NCI-H1417 (cell line): Measurements from ENCODE around the gene C1orf198.
"Not testable (repeated sequence)": the region's sequence is repeated elsewhere in the genome, so short reads cannot be mapped to it uniquely, and the experiment has no call there.

Experiments
- DNase-seq, 3 experiments: peaks; one replicate each; lab custom pipeline; 2025; lab: John Stamatoyannopoulos, UW

C1orf198 gene

DNA sequence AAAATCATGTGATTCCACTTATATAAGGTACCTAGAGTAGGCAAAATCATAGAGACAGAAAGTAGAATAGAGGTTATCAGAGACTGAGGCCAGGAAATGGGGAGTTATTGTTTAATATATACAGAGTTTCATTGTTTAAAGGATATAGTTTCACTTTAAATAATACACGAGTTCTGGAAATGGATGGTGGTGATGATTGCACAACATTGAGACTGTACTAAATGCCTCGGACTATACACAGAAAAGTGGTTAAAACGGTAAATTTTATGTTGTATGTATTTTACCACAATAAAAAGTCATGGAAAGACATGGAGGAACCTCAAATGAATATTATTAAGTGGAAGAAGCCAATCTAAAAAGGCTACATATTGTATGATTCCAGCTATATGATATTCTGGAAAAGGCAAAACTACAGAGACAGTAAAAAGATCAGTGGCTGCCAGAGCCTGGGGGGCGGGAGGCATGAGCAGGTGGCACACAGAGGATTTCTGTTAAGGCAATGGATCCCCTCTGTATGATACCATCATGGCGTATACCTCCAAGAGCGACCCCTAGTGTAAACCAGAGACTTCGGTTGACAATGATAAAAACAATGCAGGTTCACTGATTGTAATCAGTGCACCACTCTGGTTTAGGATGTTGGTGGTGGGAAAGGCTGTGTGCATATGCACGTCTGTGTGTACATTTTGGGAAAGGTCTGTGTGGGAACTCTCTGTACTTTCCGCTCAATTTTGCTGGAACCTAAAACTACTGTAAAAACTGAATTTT is 7.5 kb downstream of the C1orf198 start:
- no peak for DNase-seq

DNA sequence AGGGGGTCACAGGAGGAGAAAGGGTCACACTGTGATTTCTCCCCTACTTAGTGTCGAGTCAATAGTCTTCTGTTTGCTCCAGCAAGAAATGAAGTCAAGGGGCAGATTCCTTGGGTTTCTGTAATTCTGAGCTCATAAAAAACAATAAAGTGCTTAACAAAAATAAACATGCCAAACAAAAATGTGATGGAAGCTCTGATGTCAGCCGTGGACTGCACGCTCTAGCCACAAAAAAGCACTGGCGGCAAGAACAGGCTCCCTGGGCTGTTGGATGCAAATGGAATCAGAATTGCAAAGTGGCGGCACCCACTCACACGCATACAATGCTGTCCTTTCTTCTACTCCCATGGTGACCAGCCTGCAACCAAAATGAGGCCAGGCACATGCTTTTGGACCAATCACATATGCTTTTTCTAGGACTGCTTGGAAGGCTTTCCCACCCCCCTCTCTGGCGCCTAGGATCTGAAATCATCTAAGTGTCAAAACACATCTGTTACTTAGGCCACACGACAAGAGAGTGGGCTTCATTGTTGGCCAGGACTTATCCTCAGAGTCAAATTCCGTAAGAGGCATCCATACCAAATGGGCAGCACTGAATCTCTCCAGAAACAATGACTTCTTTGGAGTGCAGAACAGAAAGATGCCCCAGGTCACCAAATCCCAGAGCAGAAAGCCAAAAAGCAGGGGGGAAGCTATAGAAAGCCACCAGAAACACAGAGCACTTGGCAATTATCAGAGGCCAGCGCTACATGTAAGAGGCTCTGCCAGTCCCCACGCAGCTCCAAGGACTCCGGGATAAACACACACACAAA is 9.2 kb downstream of the C1orf198 start:
- no peak for DNase-seq

DNA sequence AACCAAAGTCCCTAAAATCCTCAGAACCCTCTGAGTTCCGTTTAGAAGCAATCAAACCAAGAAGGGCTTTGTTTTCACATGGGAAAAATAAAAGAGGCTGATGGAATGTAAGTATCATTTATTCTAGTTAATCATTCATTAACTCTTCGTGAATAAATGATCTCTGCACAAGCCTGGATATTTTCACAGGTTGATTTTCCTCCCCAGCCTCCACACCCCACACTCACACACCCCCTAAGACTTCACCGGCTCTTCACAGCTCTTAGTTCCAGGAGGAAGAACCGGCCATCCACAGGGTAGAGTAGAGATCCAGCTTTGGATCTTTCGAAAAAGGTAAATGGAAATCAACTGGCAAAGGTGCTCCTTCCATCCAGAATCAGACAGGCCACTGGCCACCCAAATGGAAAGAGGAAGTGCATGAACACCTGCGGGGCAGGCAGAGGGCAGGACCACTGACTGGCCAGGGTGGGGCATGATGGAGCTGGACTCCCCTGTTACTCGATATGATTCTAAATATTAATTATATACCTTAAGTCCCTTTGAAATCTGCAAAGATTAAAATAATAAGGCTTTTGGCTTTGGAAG is 10.0 kb downstream of the C1orf198 start:
- no peak for DNase-seq

DNA sequence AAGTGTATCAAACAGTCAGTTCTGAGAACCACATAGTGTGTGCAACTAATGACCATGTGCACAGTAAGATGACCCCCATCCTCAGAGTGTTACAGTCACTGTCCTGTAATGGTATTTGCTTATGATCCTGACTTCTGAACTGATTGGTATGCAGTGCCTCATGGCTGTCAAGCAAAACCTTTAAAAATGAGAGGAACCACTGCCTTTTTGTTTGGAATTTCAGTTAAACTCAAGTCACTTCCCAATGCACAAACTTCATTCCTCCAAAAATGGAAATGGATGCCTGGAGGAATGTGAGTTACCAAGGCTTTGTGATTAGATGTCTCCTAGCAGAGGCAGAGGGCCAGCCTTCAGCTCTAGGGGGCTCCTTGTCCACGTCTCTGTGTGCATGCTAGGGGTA is 10.5 kb downstream of the C1orf198 start:
- no peak for DNase-seq

DNA sequence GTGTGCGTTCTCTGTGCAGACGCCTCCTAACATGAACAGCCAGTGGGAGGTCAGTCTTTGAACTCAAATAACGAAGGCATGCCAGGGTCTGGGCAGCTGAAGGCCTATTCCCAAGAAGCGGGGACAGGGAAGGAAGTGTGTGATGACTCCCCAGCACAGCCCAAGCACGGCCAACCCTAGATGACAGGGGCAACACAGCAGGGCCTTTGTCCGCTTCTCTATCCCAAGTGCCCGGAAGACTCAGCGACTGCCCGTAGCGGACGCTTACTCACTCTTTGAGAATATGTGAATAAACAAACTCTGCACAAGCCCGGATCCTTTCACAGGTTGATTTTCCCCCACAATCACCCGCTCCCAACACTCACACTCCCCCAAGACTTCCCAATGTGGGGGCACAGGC is 11.2 kb downstream of the C1orf198 start:
- DNase-seq = no peak

DNA sequence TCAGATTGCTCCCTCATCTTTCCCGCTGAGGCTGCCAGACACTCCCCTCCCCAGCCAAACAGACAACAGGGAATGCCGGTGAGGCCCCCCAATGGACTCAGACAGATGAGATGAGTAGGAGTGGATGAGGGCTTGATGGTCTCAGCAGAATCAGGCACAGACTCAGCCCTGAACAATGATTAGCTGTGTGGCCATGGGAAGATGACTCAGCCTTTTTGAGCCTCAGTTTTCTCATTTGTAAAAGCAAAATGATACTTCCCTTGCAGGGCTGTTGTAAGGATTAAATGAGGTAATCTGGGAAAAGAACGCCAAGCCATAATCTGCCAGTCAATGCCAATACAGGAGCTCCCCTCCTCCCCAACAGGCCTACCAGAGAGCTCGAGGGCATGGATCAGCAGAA is 12.4 kb downstream of the C1orf198 start:
- no peak for DNase-seq

DNA sequence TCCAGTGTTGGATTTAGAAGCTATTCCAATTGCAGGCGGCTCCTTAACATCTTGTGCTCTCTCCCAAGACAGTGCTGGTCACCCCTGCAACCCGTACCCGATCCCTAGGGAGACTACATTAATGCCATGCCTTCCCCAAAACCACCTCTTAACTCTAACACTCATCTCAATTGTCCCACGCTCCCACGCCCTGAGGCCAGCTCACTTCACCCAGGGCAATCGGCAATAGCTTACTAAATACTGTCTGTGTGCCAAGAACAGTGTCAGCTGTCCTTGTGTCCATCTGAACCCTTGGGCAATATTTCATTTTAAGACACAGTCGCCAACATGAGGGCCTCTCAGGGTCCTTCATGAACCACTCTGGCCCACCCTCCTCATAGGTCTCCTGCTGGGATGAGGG is 13.9 kb downstream of the C1orf198 start:
- no peak for DNase-seq

DNA sequence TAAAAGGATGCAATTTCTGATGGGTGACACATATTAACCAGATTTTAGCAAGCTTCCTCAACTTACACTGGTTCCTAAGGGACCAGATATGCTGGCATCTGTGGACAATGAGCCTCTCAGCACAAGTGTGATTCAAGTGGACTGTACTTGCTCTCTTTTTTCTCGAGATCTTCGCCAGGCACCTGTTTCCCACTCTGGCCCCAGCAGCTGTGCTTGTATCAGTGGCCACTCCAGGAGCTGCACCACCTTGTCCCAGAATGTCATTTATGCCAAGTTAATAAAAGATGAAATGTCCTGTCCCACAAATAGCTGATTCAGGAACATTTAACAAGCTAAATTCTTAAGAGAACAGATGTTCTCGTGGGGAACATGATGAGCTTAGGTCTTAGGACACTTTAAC is 14.6 kb downstream of the C1orf198 start:
- DNase-seq = no peak

DNA sequence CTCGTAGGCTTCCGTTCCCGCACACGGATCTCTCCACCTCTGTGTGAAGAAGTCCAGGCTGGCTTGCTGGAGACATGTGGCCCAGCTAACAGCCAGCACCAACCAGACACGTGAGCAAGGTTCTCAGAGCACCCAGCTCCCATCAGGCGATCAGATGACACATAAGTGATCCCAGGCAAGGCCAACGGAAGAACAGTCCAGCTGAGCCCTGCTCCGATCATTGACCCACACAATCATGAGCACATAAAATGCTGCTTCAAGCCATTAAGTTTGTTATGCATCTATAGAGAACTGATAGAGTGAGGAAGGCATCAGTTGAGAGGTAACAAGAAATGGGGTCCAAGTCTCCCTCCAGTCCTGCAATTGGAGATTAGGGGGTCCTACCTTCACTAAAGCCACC is 15.4 kb downstream of the C1orf198 start:
- DNase-seq = no peak

DNA sequence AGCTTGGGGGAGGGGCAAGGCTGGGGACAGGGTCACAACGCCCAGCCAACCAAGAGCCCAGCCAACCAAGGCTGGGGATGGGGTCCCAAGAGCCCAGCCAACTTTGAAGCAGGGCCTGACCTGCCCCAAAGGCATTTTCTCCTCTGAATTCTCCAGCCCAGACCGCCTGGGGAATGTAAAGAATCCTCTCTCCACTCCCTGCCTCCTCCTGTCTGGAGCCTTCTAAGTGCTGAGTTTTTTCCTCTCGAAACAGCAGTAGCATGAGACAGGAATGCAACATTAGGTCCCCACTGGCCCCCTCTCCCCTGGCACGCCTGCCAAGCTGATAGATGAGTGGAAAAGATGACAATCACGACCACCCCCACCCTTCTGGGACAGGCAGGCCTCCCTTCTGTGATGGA is 17.0 kb downstream of the C1orf198 start:
- no peak for DNase-seq

DNA sequence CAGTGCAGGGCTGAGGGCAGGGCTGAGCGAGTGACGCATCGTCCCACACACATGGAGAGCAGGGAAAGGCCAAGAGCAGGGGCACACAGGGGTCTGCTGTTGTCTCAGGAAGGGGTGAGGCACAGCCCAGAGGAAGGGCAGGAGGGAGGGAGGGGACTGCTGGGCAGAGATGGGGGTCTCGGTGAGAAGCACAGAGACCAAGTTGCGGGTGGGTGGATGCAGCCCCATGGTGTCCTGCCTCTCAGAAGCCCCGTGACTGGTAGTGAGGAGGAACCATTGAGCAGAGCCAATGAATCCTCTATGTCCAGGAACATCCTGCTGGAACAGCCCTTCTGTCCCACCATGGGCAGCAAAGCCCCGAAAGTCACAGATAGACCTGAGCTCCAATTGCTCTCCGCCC is 17.8 kb downstream of the C1orf198 start:
- DNase-seq = no peak

DNA sequence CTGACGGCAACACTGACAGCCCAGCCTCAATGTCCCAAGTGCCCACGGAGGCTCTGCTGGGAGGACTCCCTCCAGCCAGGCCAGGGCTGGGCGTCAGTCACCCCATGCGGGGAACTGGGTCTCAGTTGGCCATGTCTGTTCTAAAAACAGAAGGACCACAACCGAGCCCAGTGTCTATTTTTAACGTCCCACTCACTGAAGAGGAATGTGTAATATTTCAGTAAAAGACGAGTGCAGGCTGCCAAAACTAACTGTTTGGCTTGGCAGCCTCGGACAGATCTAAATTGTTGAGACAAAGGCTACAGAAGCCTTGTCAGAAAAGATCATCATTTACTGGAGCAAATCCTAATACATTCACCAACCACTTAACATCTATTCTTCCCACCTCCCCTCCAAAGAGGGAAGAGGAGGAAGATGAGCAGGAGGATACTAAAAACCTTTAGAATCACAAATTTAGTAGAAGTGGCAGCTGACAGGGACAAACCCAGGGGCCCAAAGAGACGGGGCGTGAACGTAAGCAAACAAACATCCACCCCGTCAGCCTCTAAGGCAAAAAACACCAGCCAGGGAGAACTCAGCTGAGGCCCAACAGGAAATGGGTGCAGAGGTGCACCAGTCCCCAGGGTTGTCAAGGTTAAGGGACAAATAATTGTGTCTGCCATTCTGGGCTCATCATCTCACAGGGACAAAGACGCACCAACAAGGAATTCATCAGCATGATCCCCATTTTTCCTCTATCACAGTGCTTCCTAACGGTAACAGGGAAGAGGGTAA is 18.7 kb downstream of the C1orf198 start:
- DNase-seq = no peak

DNA sequence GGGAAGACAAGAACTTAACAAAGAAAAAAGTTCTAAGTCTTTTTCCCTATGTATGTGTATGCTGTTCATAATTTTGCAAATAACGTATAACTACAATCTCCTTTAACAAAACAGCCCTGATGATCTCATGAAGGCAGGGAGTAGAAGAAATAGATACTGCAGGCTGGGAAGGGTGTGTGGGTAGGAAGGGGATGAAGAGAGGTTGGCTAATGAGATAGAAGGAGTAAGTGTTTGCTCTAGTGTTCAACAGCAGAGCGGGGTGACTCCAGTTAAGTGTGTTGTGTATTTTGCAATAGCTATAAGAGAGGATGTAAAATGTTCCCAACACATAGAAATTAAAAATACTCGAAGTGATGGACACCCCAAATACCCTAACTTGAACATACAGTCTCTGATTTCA is 20.1 kb downstream of the C1orf198 start:
- no peak for DNase-seq

DNA sequence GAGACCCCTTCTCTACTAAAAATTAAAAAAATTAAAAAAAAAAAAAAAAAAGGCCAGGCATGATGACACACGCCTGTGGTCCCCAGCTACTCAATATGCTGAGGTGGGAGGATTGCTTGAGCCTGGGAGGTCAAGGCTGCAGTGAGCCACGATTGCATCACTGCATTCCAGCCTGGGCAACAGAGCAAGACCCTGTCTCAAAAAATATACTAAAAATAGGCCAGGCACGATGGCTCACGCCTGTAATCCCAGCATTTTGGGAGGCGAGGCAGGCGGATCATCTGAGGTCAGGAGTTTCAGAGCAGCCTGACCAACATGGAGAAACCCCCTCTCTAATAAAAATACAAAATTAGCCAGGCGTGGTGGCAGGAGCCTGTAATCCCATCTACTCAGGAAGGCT is 23.1 kb downstream of the C1orf198 start:
- DNase-seq = not testable (repeated sequence)

DNA sequence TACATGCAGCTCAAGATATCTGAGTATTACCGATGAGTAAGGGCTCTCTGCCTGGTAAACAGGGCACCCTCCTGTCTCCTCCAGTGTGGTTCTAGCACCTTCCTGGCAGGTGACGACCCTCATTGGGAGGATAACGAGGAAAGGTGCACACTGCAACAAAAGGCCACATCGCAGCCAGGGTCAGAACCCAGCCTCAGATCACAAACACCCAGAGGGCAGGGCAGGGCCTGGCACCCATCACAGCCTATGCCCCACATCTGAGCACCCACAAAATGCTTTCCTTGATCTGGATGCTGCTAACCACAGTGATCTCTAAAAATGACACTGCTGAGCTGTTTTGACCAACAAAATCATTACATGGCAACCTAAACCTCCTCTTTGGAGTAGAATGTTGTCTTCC is 23.8 kb downstream of the C1orf198 start:
- DNase-seq = no peak

DNA sequence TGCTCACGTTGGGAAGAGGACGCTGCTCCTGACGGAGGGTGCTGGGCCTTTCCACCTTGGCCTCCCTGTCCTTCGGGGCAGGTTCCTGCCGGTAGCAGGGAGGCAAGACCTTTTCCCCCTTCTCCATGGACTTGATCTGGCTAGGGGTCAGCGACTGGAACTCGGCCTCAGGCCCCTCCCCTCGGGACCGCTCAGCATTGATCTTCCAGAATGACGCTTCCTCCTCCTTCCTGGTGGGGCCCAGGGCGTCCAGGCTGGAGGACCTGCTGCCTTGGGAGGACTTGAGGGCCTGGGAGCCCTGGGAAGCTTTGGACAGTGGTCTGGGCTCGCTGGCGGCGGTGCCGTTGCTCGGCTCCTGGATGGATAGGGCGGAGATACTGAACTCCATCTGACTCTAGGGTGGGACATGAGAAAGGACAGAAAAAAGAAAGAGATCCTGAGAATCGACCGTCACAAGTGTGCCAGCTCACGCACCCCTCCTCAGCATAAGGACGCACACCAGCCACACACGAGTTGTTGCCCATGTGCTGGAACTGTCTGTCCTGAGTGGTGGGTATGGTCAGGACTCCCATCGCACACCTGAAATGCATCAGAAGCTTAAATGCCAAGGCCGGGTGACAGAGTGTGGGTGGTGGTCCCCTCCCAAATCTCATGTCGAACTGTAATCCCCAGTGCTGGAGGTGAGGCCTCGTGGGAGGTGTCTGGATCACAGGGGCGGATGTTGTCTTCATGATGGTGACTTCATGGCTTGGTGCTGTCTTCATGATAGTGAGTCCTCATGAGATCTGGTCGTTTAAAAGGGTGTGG is 24.6 kb downstream of the C1orf198 start:
- DNase-seq = no peak

DNA sequence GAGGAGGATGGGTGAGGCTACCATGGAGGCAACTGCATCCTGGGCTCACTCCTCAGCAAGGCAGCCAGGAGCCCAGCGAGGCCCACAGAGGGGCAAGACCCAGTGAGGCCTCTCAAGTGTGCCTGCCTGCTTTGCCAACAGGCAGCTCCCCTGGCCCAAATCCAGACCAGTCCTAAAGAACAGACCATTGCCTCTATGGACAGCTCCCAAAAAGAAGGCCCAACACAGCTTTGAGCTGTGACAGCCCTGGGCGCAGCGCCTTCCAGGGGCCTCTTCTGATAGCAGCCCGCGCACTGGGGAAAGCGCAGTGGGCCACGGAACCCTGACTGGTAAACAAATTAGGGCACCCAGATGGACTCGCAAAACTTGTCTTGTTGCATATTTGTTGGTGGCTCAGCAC is 25.5 kb downstream of the C1orf198 start:
- DNase-seq = no peak

DNA sequence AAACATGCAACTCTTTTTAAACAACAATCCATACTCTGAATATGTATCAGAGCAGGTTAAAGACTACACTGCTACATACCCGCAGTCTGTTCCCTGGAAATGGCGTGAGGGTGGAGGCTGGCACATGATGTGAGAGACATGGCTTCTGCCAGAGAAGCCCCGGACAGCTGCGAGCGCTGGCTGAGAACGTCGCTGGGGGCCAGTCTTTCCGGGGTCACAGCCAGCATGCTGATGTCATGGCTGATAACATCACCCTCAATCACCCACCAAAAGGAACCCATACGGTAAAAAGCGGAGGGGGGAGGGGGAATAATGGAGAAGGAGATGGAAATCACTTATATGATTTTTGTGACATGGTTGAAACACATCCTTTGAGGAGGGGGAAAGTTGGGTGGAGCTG is 29.1 kb downstream of the C1orf198 start:
- DNase-seq = no peak

DNA sequence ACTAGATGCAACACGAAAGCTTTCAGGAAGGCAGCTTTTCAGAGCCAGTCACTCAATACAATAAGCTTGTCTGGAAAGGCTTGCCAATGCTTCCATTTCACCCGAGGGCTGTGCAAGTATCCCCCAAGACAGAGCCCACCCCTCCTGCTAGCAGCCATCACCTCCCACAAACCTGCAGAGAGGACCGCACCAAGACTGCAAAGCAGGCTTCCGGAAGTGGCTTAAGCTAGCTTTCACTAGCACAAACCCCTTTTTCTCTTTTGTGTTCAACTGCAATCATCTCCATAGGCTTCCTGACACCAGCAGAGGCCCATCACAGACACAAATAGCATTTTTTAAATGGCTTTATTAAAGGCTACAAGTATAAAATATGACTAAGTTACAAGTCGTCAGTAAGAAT is 31.5 kb downstream of the C1orf198 start:
- DNase-seq = no peak

DNA sequence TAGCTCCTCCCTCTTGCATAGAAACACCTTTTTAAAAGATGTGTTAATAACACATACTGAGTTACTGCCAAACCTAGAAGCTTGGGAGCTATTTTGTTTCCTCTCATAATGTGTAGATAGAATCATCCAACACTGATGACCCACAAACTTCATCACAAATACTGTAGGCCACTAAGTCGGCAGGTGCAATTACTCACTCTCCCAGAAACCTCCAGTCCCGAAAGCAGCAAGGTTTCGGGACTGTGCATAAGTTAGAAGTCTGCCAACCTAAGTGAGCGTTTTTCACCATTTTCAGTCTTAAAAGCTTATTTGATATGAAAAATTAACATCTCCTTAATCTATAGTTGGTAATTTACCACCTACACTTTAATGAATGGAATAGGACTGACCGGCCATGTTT is 32.0 kb downstream of the C1orf198 start:
- no peak for DNase-seq

DNA sequence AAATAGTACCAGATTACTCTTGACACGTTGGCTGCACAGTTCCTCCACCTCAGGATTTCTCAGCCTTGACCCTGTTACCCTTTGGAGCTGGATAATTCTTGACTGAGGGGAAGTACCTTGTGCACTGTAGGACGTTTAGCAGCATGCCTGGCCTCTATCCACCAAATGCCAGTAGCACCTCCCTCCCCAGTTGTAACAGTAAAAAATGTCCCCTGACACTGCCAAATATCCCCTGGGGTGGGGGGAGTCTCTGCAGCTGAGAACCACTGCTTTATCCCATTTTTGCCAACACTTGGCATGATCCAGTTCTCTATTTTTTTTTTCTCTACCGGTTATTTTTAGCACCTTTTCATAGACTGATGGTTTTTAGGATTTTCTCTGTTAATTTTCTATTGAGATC is 34.0 kb downstream of the C1orf198 start:
- no peak for DNase-seq

DNA sequence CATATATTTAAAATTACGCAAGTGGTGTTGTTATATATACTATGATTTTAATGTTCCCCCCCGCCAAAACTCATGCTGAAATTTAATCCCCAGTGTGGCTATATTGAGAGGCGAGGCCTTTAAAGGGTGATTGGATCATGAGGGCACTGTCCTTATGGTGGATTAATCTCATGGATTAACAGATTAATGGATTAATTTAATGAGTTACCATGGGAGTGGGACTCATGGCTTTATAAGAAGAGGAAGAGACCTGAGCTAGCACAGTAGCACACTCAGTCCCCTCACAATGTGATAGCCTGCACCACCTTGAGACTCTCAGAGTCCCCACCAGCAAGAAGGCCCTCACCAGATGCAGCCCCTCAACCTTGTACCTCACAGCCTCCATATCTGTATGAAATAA is 34.8 kb downstream of the C1orf198 start:
- no peak for DNase-seq
